ENCODE results near the gene TBC1D10B.

Gene TBC1D10B

DNA sequence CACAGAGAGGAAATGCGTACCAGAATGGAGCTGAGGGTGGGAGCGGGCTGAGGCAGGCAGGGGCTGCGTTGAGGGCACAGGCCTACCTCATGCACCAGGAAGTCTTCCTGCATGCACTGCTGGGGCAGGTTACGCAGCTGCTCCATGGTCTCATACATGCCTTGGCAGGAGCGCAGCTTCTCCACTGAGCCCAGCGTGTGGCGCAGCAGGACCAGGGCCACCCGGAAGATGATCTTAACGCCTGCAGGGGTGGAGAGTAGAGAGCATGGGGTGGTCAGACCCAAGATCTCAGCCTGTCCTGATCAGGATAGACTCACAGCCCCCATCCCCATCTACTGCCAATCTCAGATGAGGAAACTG is 11.7 kb downstream of the TBC1D10B start:
- ATAC-seq, result no peak
- TF ChIP-seq GLIS3 (CRISPR knock-in tag; IDR thresholded peaks at IDR 0.05), result no peak
- TF ChIP-seq BACH2 (CRISPR knock-in tag; IDR thresholded peaks at IDR 0.05; ENCODE audit: borderline replicate concordance), result no peak
- no peak for TF ChIP-seq POU6F1 (CRISPR knock-in tag; IDR thresholded peaks at IDR 0.05; ENCODE audit: borderline replicate concordance, low read depth)
- no peak for TF ChIP-seq ZC3H10 (CRISPR knock-in tag; IDR thresholded peaks at IDR 0.05)
- no peak for TF ChIP-seq TCF4 (CRISPR knock-in tag; IDR thresholded peaks at IDR 0.05; ENCODE audit: borderline replicate concordance)
- no peak for TF ChIP-seq ZNF70 (CRISPR knock-in tag; IDR thresholded peaks at IDR 0.05)
- no peak for TF ChIP-seq ESRRG (CRISPR knock-in tag; IDR thresholded peaks at IDR 0.05)
- no peak for TF ChIP-seq CSDC2 (CRISPR knock-in tag; IDR thresholded peaks at IDR 0.05)
- no peak for TF ChIP-seq OSR1 (CRISPR knock-in tag; IDR thresholded peaks at IDR 0.05)
- no peak for TF ChIP-seq ISL1 (CRISPR knock-in tag; IDR thresholded peaks at IDR 0.05)
- TF ChIP-seq ARNTL (CRISPR knock-in tag; IDR thresholded peaks at IDR 0.05; ENCODE audit: borderline replicate concordance, low read depth), result no peak
- TF ChIP-seq, protein P1, sequence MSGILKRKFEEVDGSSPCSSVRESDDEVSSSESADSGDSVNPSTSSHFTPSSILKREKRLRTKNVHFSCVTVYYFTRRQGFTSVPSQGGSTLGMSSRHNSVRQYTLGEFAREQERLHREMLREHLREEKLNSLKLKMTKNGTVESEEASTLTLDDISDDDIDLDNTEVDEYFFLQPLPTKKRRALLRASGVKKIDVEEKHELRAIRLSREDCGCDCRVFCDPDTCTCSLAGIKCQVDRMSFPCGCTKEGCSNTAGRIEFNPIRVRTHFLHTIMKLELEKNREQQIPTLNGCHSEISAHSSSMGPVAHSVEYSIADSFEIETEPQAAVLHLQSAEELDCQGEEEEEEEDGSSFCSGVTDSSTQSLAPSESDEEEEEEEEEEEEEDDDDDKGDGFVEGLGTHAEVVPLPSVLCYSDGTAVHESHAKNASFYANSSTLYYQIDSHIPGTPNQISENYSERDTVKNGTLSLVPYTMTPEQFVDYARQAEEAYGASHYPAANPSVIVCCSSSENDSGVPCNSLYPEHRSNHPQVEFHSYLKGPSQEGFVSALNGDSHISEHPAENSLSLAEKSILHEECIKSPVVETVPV (CRISPR knock-in tag; IDR thresholded peaks at IDR 0.05), result no peak
- TF ChIP-seq, protein P2, sequence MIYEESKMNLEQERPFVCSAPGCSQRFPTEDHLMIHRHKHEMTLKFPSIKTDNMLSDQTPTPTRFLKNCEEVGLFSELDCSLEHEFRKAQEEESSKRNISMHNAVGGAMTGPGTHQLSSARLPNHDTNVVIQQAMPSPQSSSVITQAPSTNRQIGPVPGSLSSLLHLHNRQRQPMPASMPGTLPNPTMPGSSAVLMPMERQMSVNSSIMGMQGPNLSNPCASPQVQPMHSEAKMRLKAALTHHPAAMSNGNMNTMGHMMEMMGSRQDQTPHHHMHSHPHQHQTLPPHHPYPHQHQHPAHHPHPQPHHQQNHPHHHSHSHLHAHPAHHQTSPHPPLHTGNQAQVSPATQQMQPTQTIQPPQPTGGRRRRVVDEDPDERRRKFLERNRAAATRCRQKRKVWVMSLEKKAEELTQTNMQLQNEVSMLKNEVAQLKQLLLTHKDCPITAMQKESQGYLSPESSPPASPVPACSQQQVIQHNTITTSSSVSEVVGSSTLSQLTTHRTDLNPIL (CRISPR knock-in tag; IDR thresholded peaks at IDR 0.05; ENCODE audit: low read depth), result no peak
- no peak for TF ChIP-seq ZFP30 (CRISPR knock-in tag; IDR thresholded peaks at IDR 0.05)
- no peak for TF ChIP-seq ZFP3 (CRISPR knock-in tag; IDR thresholded peaks at IDR 0.05)
- TF ChIP-seq PATZ1 (CRISPR knock-in tag; IDR thresholded peaks at IDR 0.05; ENCODE audit: borderline replicate concordance), result no peak
- no peak for TF ChIP-seq ZNF8 (CRISPR knock-in tag; IDR thresholded peaks at IDR 0.05)
- no peak for TF ChIP-seq RARB (CRISPR knock-in tag; IDR thresholded peaks at IDR 0.05)
- no peak for TF ChIP-seq PPARA (CRISPR knock-in tag; IDR thresholded peaks at IDR 0.05; ENCODE audit: borderline replicate concordance)

- TF ChIP-seq RARB (CRISPR knock-in tag; IDR thresholded peaks at IDR 0.05) (no peak), ARNTL (CRISPR knock-in tag; IDR thresholded peaks at IDR 0.05; ENCODE audit: borderline replicate concordance, low read depth) (no peak)
- ATAC-seq, result no peak
Measured at GRCh38 chr16:30357715-30358576, 12.3 kb downstream of the TBC1D10B start.

- ATAC-seq, result no peak
- TF ChIP-seq ESRRG (CRISPR knock-in tag; IDR thresholded peaks at IDR 0.05), result no peak
- no peak for TF ChIP-seq ISL1 (CRISPR knock-in tag; IDR thresholded peaks at IDR 0.05)
- no peak for TF ChIP-seq TOX (CRISPR knock-in tag; IDR thresholded peaks at IDR 0.05; ENCODE audit: borderline replicate concordance)
- no peak for TF ChIP-seq PPARA (CRISPR knock-in tag; IDR thresholded peaks at IDR 0.05; ENCODE audit: borderline replicate concordance)
- no peak for TF ChIP-seq ZNF565 (CRISPR knock-in tag; conservative IDR thresholded peaks at IDR 0.05; ENCODE audit: low read depth)
- TF ChIP-seq, protein P1 (CRISPR knock-in tag; IDR thresholded peaks at IDR 0.05), result no peak
- TF ChIP-seq, protein P3, sequence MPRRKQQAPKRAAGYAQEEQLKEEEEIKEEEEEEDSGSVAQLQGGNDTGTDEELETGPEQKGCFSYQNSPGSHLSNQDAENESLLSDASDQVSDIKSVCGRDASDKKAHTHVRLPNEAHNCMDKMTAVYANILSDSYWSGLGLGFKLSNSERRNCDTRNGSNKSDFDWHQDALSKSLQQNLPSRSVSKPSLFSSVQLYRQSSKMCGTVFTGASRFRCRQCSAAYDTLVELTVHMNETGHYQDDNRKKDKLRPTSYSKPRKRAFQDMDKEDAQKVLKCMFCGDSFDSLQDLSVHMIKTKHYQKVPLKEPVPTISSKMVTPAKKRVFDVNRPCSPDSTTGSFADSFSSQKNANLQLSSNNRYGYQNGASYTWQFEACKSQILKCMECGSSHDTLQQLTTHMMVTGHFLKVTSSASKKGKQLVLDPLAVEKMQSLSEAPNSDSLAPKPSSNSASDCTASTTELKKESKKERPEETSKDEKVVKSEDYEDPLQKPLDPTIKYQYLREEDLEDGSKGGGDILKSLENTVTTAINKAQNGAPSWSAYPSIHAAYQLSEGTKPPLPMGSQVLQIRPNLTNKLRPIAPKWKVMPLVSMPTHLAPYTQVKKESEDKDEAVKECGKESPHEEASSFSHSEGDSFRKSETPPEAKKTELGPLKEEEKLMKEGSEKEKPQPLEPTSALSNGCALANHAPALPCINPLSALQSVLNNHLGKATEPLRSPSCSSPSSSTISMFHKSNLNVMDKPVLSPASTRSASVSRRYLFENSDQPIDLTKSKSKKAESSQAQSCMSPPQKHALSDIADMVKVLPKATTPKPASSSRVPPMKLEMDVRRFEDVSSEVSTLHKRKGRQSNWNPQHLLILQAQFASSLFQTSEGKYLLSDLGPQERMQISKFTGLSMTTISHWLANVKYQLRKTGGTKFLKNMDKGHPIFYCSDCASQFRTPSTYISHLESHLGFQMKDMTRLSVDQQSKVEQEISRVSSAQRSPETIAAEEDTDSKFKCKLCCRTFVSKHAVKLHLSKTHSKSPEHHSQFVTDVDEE (CRISPR knock-in tag; IDR thresholded peaks at IDR 0.05), result no peak
- TF ChIP-seq BACH2 (CRISPR knock-in tag; IDR thresholded peaks at IDR 0.05; ENCODE audit: borderline replicate concordance), result no peak
- TF ChIP-seq POU6F1 (CRISPR knock-in tag; IDR thresholded peaks at IDR 0.05; ENCODE audit: borderline replicate concordance, low read depth), result no peak
- TF ChIP-seq ZFP30 (CRISPR knock-in tag; IDR thresholded peaks at IDR 0.05), result no peak
- no peak for TF ChIP-seq TCF4 (CRISPR knock-in tag; IDR thresholded peaks at IDR 0.05; ENCODE audit: borderline replicate concordance)
- TF ChIP-seq, protein P2 (CRISPR knock-in tag; IDR thresholded peaks at IDR 0.05; ENCODE audit: low read depth), result no peak
Measured at GRCh38 chr16:30357085-30357714, 13.1 kb downstream of the TBC1D10B start.

All from SK-N-SH treated with all-trans-retinoic acid at 6 μM for 48 hours (cell line).